Activated B cell treated with CpG ODN at 0.5 μM for 24 hours (primary cell): Measurements from ENCODE around the gene MBNL2. TPM values are rescaled to one million over a fixed set of nuclear protein-coding genes. Genes with fewer than 3 reads are reported as not detected.

ENCODE experiments used
- ATAC-seq: fragments of 200-7000 bp; cut with Tn5 transposase; one replicate; pipeline ENCODE4 v1.10.0; 2021; ENCODE audit warnings: low read depth, mild to moderate bottlenecking, moderate library complexity
- CTCF ChIA-PET: fragments of 350-600 bp; sonication (Branson Sonifier 250); formaldehyde crosslinking; loops from one replicate; lab custom pipeline; 2021; ENCODE audit warnings: antibody characterized with exemption; lab: Charles Lee
- POLR2A ChIA-PET: fragments of 350-600 bp; sonication (Branson Sonifier 250); formaldehyde crosslinking; loops from one replicate; lab custom pipeline; 2021; ENCODE audit warnings: antibody characterized with exemption; lab: Charles Lee
- DNase-seq: peaks from one replicate; pipeline ENCODE4 v3.0.0; 2022
- H3K27ac Mint-ChIP-seq: one replicate; pipeline ENCODE4 v1.8.0; 2020; ENCODE audit warnings: mixed read lengths
- H3K27me3 Mint-ChIP-seq: one replicate; pipeline ENCODE4 v1.8.0; 2021; ENCODE audit warnings: mixed read lengths
- H3K36me3 Mint-ChIP-seq: one replicate; pipeline ENCODE4 v1.8.0; 2021; ENCODE audit warnings: low read depth, mixed read lengths
- H3K4me1 Mint-ChIP-seq: one replicate; pipeline ENCODE4 v1.8.0; 2021; ENCODE audit warnings: mixed read lengths
- H3K4me3 Mint-ChIP-seq: one replicate; pipeline ENCODE4 v1.8.0; 2020; ENCODE audit warnings: mild to moderate bottlenecking, mixed read lengths
- H3K9me3 Mint-ChIP-seq: one replicate; pipeline ENCODE4 v1.8.0; 2020; ENCODE audit warnings: mixed read lengths
- CTCF ChIP-seq: fragments of 200-600 bp; IDR thresholded peaks from one replicate; pipeline ENCODE4 v1.8.0; 2022; ENCODE audit warnings: antibody characterized with exemption, mild to moderate bottlenecking
- intact Hi-C: fragments of 100-400 bp; cut with micrococcal nuclease; formaldehyde crosslinking; loops from one replicate; pipeline ENCODE4 v1.15.1; 2024
- total RNA-seq: library from RNA; stranded (reverse); gene quantifications from 2 replicates; pipeline ENCODE4 v1.2.3, GENCODE V29; 2022

The MBNL2 gene
- total RNA-seq, 1 donor from 2014 or later: 18.8 TPM

DNA sequence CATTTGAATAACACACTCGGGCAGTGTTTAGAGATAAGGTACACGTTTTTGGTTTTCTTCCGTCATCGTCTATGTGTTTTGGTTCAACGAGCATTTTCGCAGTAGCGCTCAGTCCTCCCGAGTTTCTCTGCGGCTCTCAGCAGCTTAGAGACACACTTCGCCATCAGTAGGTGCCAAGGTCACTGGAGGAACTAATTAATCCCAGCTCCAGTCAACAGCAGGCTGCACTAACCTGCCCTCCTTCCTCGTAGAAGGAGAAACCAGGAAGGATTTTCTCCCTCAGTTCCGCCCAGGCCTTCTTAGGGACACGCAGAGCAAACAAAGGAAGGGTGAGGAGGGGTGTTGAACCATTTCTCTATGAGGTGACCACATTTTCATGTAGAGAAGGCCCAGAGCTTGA lies 12.6 kb downstream of the MBNL2 start:
- Mint-ChIP-seq H3K27me3 (no peaks in the 10 kb centered on the region), H3K36me3 (peaks cover 60% of the 10 kb centered on the region), H3K4me3 (no peak overlapping the region), H3K27ac (no peak overlapping the region), H3K4me1 (peaks cover 40% of the 10 kb centered on the region), H3K9me3 (no peaks in the 10 kb centered on the region)
- ChIA-PET POLR2A (no interaction called here), CTCF (no interaction called here)
- DNase-seq: no peak
- intact Hi-C loops: no loop called here
- no peak for TF ChIP-seq CTCF
- ATAC-seq: no peak

DNA sequence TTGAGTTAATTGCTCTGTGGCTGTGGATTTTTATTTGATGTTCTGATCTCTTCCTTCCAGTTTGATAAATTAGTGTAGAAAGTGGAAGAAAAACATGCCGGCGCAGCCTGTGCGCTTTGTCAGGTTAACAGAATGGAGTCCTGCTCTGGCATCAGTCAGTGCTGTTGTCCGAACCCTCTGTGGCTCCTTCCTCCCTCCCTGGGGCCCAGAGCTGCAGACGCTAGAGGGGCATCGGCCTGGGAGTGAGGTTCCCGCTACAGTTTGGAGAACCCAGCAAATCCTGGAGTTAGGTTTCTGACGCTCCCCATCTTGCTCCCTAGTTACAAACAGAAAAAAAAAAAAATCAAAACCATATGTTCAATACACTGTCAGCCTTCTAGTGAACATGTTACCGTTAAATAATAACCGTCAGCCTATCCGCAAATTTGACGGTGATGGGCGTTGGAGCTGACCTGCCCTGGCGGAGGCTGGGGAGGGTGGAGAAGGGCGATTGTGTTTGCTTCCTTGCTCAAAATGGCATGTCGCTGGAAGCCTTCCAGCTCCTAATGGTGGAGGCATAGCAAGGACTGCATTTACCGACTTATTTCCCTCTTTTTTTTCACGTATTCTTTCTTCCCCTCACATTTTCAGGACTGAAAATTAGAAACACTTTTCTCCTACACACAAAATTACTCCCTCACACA lies 13.6 kb downstream of the MBNL2 start:
- H3K27me3 Mint-ChIP-seq: no peaks in the 10 kb centered on the region
- peaks cover 36% of the 10 kb centered on the region for H3K4me1 Mint-ChIP-seq
- DNase-seq (no peak), ATAC-seq (no peak)
- no peak for TF ChIP-seq CTCF
- no peak overlapping the region for H3K4me3 Mint-ChIP-seq
- CTCF ChIA-PET: no interaction called here
- H3K27ac Mint-ChIP-seq: no peak overlapping the region
- POLR2A ChIA-PET: no interaction called here
- intact Hi-C loops: no loop called here
- H3K9me3 Mint-ChIP-seq: no peaks in the 10 kb centered on the region
- H3K36me3 Mint-ChIP-seq: peaks cover 57% of the 10 kb centered on the region

DNA sequence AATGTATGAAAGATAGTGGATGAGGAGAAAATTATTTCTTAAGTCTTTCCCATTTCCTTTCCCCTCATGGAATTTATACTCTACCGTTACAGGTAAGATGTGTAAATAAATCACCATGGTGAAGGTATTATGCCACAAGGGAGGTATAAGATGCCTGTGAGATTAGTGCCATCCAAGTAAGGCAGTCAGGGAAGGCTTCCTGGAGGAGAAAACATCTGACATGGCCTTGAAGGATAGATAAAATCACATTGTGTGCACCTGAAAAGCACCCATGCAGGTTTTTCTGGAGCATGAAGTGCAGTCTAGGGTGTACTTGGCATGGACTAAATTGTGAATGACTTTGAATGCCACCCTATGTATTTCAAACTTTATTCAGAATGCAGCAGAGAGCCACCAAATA lies 15.3 kb downstream of the MBNL2 start:
- no peak overlapping the region for H3K27ac Mint-ChIP-seq
- no peak overlapping the region for H3K4me3 Mint-ChIP-seq
- no peak for TF ChIP-seq CTCF
- peaks cover 54% of the 10 kb centered on the region for H3K36me3 Mint-ChIP-seq
- peaks cover 28% of the 10 kb centered on the region for H3K4me1 Mint-ChIP-seq
- no peaks in the 10 kb centered on the region for H3K27me3 Mint-ChIP-seq
- ATAC-seq (no peak), DNase-seq (no peak)
- H3K9me3 Mint-ChIP-seq: no peaks in the 10 kb centered on the region
- intact Hi-C loops: no loop called here
- ChIA-PET POLR2A (no interaction called here), CTCF (no interaction called here)

DNA sequence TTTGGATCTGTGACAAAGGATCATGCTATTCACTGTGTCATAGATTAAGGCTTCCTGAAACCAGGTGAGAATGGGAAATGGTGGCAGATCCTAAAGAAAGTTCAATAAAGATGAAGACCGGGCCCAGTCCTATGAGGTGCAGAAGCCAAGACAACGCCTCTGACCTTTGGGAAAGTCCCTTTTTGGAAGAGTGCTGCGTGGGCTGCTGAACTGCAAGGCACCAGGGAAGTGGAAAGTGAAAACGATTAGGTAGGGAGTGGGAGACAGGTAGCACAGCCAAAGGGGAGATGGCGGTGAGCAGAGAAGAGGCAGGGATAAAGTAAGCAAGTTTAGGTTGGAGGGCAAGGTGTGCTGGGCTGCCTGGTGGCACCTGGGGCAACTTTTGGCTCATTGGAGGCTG lies 16.3 kb downstream of the MBNL2 start:
- no peaks in the 10 kb centered on the region for H3K27me3 Mint-ChIP-seq
- H3K9me3 Mint-ChIP-seq: no peaks in the 10 kb centered on the region
- ATAC-seq: no peak
- peaks cover 32% of the 10 kb centered on the region for H3K4me1 Mint-ChIP-seq
- intact Hi-C loops: no loop called here
- TF ChIP-seq CTCF: no peak
- ChIA-PET CTCF (no interaction called here), POLR2A (no interaction called here)
- H3K27ac Mint-ChIP-seq: no peak overlapping the region
- peaks cover 55% of the 10 kb centered on the region for H3K36me3 Mint-ChIP-seq
- no peak for DNase-seq
- H3K4me3 Mint-ChIP-seq: no peak overlapping the region

GRCh38 chr13:97238883-97239282 lies 16.8 kb downstream of the MBNL2 start:
- intact Hi-C loops: no loop called here
- TF ChIP-seq CTCF: no peak
- no peak for DNase-seq
- Mint-ChIP-seq H3K4me1 (peaks cover 36% of the 10 kb centered on the region), H3K36me3 (peaks cover 54% of the 10 kb centered on the region), H3K27me3 (no peaks in the 10 kb centered on the region), H3K27ac (no peak overlapping the region), H3K4me3 (no peak overlapping the region), H3K9me3 (no peaks in the 10 kb centered on the region)
- no peak for ATAC-seq
- ChIA-PET POLR2A (no interaction called here), CTCF (no interaction called here)
